ENCODE measurements around the gene LRRC41. TPM values are rescaled to one million over a fixed set of nuclear protein-coding genes. Genes with fewer than 3 reads are reported as not detected.

Gene LRRC41, protein sequence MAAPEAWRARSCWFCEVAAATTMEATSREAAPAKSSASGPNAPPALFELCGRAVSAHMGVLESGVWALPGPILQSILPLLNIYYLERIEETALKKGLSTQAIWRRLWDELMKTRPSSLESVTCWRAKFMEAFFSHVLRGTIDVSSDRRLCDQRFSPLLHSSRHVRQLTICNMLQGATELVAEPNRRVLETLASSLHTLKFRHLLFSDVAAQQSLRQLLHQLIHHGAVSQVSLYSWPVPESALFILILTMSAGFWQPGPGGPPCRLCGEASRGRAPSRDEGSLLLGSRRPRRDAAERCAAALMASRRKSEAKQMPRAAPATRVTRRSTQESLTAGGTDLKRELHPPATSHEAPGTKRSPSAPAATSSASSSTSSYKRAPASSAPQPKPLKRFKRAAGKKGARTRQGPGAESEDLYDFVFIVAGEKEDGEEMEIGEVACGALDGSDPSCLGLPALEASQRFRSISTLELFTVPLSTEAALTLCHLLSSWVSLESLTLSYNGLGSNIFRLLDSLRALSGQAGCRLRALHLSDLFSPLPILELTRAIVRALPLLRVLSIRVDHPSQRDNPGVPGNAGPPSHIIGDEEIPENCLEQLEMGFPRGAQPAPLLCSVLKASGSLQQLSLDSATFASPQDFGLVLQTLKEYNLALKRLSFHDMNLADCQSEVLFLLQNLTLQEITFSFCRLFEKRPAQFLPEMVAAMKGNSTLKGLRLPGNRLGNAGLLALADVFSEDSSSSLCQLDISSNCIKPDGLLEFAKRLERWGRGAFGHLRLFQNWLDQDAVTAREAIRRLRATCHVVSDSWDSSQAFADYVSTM
- total RNA-seq (10 to 100 TPM; 44.6 to 68.9 TPM), polyA plus RNA-seq (ENCODE audit: insufficient read length in 2 of 2) (10 to 100 TPM; 71.4 to 76.2 TPM)
- long read RNA-seq, donor 1, full-length matches to known transcripts = 11 of 11 reads
- long read RNA-seq, donor 1, partial matches to known transcripts = 0 of 11 reads
- long read RNA-seq, donor 1, other reads (novel, unspliced or antisense) = 0 of 11 reads
- long read RNA-seq, donor 2, full-length matches to known transcripts = 8 of 13 reads
- long read RNA-seq, donor 2, partial matches to known transcripts = 5 of 13 reads
- long read RNA-seq, donor 2, other reads (novel, unspliced or antisense) = 0 of 13 reads
- long read RNA-seq, donor 3, full-length matches to known transcripts = 3 of 3 reads
- long read RNA-seq, donor 3, partial matches to known transcripts = 0 of 3 reads
- long read RNA-seq, donor 3, other reads (novel, unspliced or antisense) = 0 of 3 reads
- long read RNA-seq, donor 4, full-length matches to known transcripts = 12 of 22 reads
- long read RNA-seq, donor 4, partial matches to known transcripts = 10 of 22 reads
- long read RNA-seq, donor 4, other reads (novel, unspliced or antisense) = 0 of 22 reads

GRCh38 chr1:46303038-46303871 is at the start of gene LRRC41, which contains the start of gene UQCRH:
TSS of gene LRRC41 (minus strand) at chr1:46303616. CDS start at chr1:46303322, 294 bp downstream.
TSS of gene UQCRH (plus strand) at chr1:46303698. CDS start at chr1:46303767, 69 bp downstream.
- Histone ChIP-seq H3K9me3 (ENCODE audit: control insufficient read depth, insufficient read depth, low read length) (no peaks in the 10 kb centered on the region), H3K27ac (ENCODE audit: low read depth, low read length) (peak within 1 kb of the TSS; percentile 96), H3K4me3 (ENCODE audit: low read depth, low read length) (peak within 1 kb of the TSS; percentile 92), H3K36me3 (ENCODE audit: control insufficient read depth, insufficient read depth, low read length) (peaks cover 9% of the 10 kb centered on the region), H3K27me3 (ENCODE audit: control insufficient read depth, insufficient read depth, low read length) (no peaks in the 10 kb centered on the region), H3K4me1 (ENCODE audit: control insufficient read depth, insufficient read depth, low read length) (peaks cover 27% of the 10 kb centered on the region)
- WGBS (ENCODE audit: insufficient coverage) = under 1% methylated on average over 53 of the region's 61 CpGs
- peak; percentile 90 to 98 (median 92) for DNase-seq (ENCODE audit: low read depth in 4 of 6, low spot score in 6 of 6)

DNA sequence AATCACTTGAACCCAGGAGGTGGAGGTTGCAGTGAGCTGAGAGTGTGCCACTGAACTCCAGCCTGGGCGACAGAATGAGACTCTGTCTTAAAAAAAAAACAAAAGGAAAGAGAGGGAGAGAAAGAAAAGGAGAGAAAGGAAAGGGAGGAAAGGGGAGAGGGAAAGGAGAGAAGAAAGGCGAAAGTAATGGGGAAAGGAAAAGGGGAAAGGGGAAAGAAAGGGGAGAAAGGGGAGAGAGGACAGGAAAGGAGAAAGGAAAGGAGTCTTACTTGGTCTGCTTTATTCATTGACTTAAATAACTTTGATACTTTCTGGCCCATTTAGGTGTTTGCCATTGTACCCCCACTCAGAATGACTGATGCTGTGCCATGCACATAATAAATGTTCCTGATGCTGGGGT is 48.9 kb upstream of the LRRC41 start:
- H3K27me3 ChIP-seq (ENCODE audit: control insufficient read depth, insufficient read depth, low read length) = no peaks in the 10 kb centered on the region
- WGBS (ENCODE audit: insufficient coverage) = 94% methylated on average over 2 of the region's 2 CpGs
- no peak for DNase-seq (ENCODE audit: low read depth in 4 of 6, low spot score in 6 of 6)
- no peaks in the 10 kb centered on the region for H3K4me1 ChIP-seq (ENCODE audit: control insufficient read depth, insufficient read depth, low read length)
- H3K36me3 ChIP-seq (ENCODE audit: control insufficient read depth, insufficient read depth, low read length) = peaks cover 39% of the 10 kb centered on the region
- no peak overlapping the region for H3K4me3 ChIP-seq (ENCODE audit: low read depth, low read length)
- no peak overlapping the region for H3K27ac ChIP-seq (ENCODE audit: low read depth, low read length)
- no peaks in the 10 kb centered on the region for H3K9me3 ChIP-seq (ENCODE audit: control insufficient read depth, insufficient read depth, low read length)

GRCh38 chr1:46345281-46345680 is 41.9 kb upstream of the LRRC41 start:
- no peak overlapping the region for H3K4me3 ChIP-seq (ENCODE audit: low read depth, low read length)
- no peaks in the 10 kb centered on the region for H3K27me3 ChIP-seq (ENCODE audit: control insufficient read depth, insufficient read depth, low read length)
- no peak overlapping the region for H3K27ac ChIP-seq (ENCODE audit: low read depth, low read length)
- peaks cover 11% of the 10 kb centered on the region for H3K4me1 ChIP-seq (ENCODE audit: control insufficient read depth, insufficient read depth, low read length)
- H3K9me3 ChIP-seq (ENCODE audit: control insufficient read depth, insufficient read depth, low read length) = no peaks in the 10 kb centered on the region
- DNase-seq (ENCODE audit: low read depth in 4 of 6, low spot score in 6 of 6) = no peak
- H3K36me3 ChIP-seq (ENCODE audit: control insufficient read depth, insufficient read depth, low read length) = peaks cover 49% of the 10 kb centered on the region

- DNase-seq (ENCODE audit: low read depth in 4 of 6, low spot score in 6 of 6) = no peak
- H3K27me3 ChIP-seq (ENCODE audit: control insufficient read depth, insufficient read depth, low read length) = no peaks in the 10 kb centered on the region
- no peak overlapping the region for H3K4me3 ChIP-seq (ENCODE audit: low read depth, low read length)
- H3K4me1 ChIP-seq (ENCODE audit: control insufficient read depth, insufficient read depth, low read length) = peaks cover 11% of the 10 kb centered on the region
- H3K36me3 ChIP-seq (ENCODE audit: control insufficient read depth, insufficient read depth, low read length) = peaks cover 42% of the 10 kb centered on the region
- no peaks in the 10 kb centered on the region for H3K9me3 ChIP-seq (ENCODE audit: control insufficient read depth, insufficient read depth, low read length)
- H3K27ac ChIP-seq (ENCODE audit: low read depth, low read length) = no peak overlapping the region
- 93% methylated on average over 3 of the region's 3 CpGs for WGBS (ENCODE audit: insufficient coverage)
Observed at GRCh38 chr1:46344481-46344880, 41.1 kb upstream of the LRRC41 start.

DNA sequence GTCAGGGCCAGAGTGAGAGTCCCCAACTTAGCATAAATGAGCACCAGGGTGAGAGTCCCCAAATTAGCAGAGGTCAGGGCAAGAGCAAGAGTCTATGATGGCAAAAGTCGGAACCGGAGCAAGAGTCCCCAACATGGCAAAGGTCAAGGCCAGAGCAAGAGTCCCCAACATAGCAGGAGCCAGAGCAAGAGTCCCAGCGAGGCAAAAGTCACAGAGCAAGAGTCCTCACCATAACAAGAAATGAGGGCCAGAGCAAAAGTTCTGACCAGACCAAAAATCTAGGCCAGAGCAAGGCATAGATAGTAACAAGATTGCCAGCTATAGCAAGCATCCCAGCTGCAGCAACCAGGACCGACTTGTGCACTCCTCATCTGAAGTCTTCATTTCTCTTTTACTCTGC is 40.3 kb upstream of the LRRC41 start:
- H3K9me3 ChIP-seq (ENCODE audit: control insufficient read depth, insufficient read depth, low read length) = no peaks in the 10 kb centered on the region
- no peak for DNase-seq (ENCODE audit: low read depth in 4 of 6, low spot score in 6 of 6)
- no peak overlapping the region for H3K27ac ChIP-seq (ENCODE audit: low read depth, low read length)
- peaks cover 11% of the 10 kb centered on the region for H3K4me1 ChIP-seq (ENCODE audit: control insufficient read depth, insufficient read depth, low read length)
- H3K4me3 ChIP-seq (ENCODE audit: low read depth, low read length) = no peak overlapping the region
- 93% methylated on average over 4 of the region's 4 CpGs for WGBS (ENCODE audit: insufficient coverage)
- H3K27me3 ChIP-seq (ENCODE audit: control insufficient read depth, insufficient read depth, low read length) = no peaks in the 10 kb centered on the region
- peaks cover 38% of the 10 kb centered on the region for H3K36me3 ChIP-seq (ENCODE audit: control insufficient read depth, insufficient read depth, low read length)

DNA sequence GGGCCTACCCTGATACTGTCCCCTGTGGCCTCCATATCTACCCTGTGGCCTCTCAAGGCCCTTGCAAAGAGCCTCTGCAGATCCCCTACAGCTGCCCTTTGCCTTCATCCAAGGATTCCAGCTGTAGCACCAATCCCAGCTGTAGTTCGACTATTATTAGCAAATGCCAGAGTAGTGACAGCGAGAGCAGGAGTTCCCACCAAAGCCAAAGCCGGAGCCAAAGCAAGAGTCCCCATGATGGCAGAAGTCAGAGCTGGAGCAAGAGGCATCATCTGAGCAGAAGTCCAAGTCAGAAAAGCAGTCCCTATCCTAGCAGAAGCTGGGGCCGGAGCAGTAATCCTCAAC is 39.9 kb upstream of the LRRC41 start:
- DNase-seq (ENCODE audit: low read depth in 4 of 6, low spot score in 6 of 6) = no peak
- no peak overlapping the region for H3K4me3 ChIP-seq (ENCODE audit: low read depth, low read length)
- H3K27me3 ChIP-seq (ENCODE audit: control insufficient read depth, insufficient read depth, low read length) = no peaks in the 10 kb centered on the region
- H3K4me1 ChIP-seq (ENCODE audit: control insufficient read depth, insufficient read depth, low read length) = peaks cover 11% of the 10 kb centered on the region
- no peak overlapping the region for H3K27ac ChIP-seq (ENCODE audit: low read depth, low read length)
- 100% methylated on average over 4 of the region's 4 CpGs for WGBS (ENCODE audit: insufficient coverage)
- H3K9me3 ChIP-seq (ENCODE audit: control insufficient read depth, insufficient read depth, low read length) = no peaks in the 10 kb centered on the region
- H3K36me3 ChIP-seq (ENCODE audit: control insufficient read depth, insufficient read depth, low read length) = peaks cover 36% of the 10 kb centered on the region

DNA sequence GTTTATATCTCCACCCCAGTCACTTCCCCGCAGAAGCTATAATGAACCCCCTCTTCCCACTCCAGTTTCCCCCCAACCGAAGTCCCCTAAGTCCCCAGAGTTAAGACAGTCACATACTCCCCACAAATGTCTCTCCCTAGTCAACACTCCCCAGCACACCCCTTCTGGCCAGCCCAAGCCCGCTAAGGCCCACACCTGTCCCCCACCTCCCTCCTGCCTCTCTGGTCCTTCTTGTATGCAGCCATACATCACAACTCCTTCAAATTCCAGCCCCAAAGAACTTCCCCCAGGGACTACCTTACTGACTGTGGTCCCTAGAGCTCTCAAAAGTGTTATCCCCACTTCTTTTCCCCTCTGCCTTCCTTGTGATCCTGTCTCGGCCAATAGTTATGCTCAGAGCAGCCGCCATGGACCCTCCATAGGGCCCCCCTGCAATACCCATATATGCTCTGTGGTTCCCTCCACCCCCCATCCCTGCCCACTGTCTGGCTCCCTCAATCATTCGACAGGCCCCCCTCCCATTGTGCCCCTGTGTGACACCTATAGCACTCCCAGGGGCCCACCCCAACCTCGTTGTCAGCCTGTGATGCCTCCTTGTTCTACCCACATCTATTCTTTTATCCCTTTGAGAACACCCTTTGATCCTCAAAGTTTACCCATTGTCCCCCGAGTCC is 39.4 kb upstream of the LRRC41 start:
- H3K9me3 ChIP-seq (ENCODE audit: control insufficient read depth, insufficient read depth, low read length) = no peaks in the 10 kb centered on the region
- peaks cover 32% of the 10 kb centered on the region for H3K36me3 ChIP-seq (ENCODE audit: control insufficient read depth, insufficient read depth, low read length)
- no peak for DNase-seq (ENCODE audit: low read depth in 4 of 6, low spot score in 6 of 6)
- H3K27ac ChIP-seq (ENCODE audit: low read depth, low read length) = no peak overlapping the region
- WGBS (ENCODE audit: insufficient coverage) = 94% methylated on average over 8 of the region's 8 CpGs
- H3K27me3 ChIP-seq (ENCODE audit: control insufficient read depth, insufficient read depth, low read length) = no peaks in the 10 kb centered on the region
- H3K4me3 ChIP-seq (ENCODE audit: low read depth, low read length) = no peak overlapping the region
- peaks cover 11% of the 10 kb centered on the region for H3K4me1 ChIP-seq (ENCODE audit: control insufficient read depth, insufficient read depth, low read length)

GRCh38 chr1:46342084-46342656 is 38.8 kb upstream of the LRRC41 start:
- H3K36me3 ChIP-seq (ENCODE audit: control insufficient read depth, insufficient read depth, low read length) = peaks cover 30% of the 10 kb centered on the region
- no peak for DNase-seq (ENCODE audit: low read depth in 4 of 6, low spot score in 6 of 6)
- H3K9me3 ChIP-seq (ENCODE audit: control insufficient read depth, insufficient read depth, low read length) = no peaks in the 10 kb centered on the region
- no peaks in the 10 kb centered on the region for H3K27me3 ChIP-seq (ENCODE audit: control insufficient read depth, insufficient read depth, low read length)
- no peak overlapping the region for H3K27ac ChIP-seq (ENCODE audit: low read depth, low read length)
- peaks cover 11% of the 10 kb centered on the region for H3K4me1 ChIP-seq (ENCODE audit: control insufficient read depth, insufficient read depth, low read length)
- no peak overlapping the region for H3K4me3 ChIP-seq (ENCODE audit: low read depth, low read length)
- 98% methylated on average over 6 of the region's 6 CpGs for WGBS (ENCODE audit: insufficient coverage)

Measured in spinal cord (tissue), 10 donors.